ENCODE data around the gene MMP23B.

GRCh38 chr1:1666526-1666925 lies 34.6 kb downstream of the MMP23B start:
- TF ChIP-seq EZH2 (IDR thresholded peaks at IDR 0.05; ENCODE audit: borderline replicate concordance), result no peak
- no peak for TF ChIP-seq CTCF (IDR thresholded peaks at IDR 0.05; ENCODE audit: poor library complexity)
- no peak for TF ChIP-seq EZH2phosphoT487 (IDR thresholded peaks at IDR 0.05; ENCODE audit: low read depth, severe bottlenecking, unreplicated experiment)
